ENCODE results near the gene ODF2.
"Not testable (repeated sequence)": the region's sequence is repeated elsewhere in the genome, so short reads cannot be mapped to it uniquely, and the experiment has no call there.

Gene ODF2

DNA sequence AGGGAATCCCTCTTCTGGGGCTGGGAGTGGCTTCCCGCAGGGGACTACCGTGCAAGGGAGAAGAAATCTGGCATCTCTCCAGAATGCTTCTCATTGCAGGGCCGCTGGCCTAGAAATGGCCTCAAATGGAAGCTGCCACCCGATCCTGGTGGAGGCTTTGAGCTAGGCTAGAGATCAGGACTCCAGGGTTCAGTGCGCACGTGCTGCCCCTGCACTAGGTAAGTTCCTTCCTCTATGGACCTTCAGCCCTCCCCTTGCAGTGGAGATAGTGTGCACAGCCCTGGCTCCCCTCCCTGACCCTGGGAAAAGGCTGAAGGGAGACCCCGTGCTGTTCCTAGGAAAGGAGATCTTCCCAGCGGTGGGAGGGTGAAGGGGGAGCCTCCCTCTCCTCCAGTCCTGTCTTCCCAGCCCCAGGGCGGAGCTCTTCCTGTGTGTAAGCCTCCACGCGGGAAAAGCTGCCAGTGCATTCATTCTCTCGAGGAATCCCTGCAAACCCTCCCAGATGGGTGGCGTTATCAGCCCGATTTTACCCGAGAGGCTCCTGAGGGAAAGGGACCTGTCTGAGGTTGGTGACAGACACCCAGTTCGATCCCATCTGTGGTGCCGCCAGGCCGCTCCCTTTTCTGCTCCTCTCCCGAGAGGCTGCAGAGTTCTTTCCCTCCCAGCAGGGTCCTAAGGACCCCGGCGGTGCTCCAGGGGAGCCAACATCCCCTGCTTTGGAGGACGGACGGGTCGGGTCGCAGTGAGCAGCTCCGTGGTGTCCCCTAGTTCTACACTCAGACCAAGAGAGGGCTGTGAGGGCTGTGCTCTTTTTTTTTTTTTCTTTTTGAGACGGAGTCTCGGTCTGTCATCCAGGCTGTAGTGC lies 36.5 kb upstream of the ODF2 start:
- H3K27ac Mint-ChIP-seq: no peak overlapping the region

DNA sequence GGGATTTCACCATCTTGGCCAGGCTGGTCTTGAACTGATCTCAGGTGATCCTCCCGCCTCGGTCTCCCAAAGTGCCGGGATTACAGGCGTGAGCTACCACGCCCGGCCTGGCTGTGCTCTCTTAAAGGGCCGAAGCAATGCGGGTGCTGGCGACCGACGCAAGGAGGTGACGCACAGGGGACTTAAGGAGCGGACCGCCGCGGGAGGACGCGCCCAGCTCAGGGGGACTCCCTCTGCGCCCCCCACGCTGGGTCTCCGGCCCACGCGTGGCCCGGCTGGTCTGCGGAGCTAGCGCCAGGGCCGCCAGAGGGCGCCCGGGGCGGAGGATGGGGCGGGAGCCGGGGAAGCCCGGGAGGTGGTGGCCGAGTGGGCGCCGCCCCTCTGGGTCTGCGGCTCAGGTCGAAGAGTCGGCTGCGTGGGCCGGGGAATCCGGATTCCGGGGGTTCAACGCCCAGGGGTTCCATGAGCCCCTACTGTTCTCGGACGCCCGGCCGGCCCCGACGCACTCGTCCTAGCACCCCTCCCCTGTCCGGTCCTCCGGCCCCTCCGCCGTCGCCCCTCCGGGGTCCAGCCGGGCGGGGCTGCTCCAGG lies 35.7 kb upstream of the ODF2 start:
- no peak overlapping the region for H3K27ac Mint-ChIP-seq
- peaks cover 51% of the 10 kb centered on the region for H3K27me3 Mint-ChIP-seq
- no peaks in the 10 kb centered on the region for H3K36me3 Mint-ChIP-seq (ENCODE audit: low read depth)
- intact Hi-C loops (cut with micrococcal nuclease): no loop called here
- H3K4me1 Mint-ChIP-seq (ENCODE audit: low read depth): peaks cover 28% of the 10 kb centered on the region
- H3K9me3 Mint-ChIP-seq: no peaks in the 10 kb centered on the region
- peak overlapping the region; percentile 74 for H3K4me3 Mint-ChIP-seq

More for the DNA sequence above, 36.5 kb upstream of the ODF2 start:
- Mint-ChIP-seq H3K27me3 (peaks cover 56% of the 10 kb centered on the region), H3K36me3 (ENCODE audit: low read depth) (no peaks in the 10 kb centered on the region), H3K4me1 (ENCODE audit: low read depth) (peaks cover 28% of the 10 kb centered on the region), H3K4me3 (peak overlapping the region; percentile 74), H3K9me3 (no peaks in the 10 kb centered on the region)
- intact Hi-C loops (cut with micrococcal nuclease): no loop called here

DNA sequence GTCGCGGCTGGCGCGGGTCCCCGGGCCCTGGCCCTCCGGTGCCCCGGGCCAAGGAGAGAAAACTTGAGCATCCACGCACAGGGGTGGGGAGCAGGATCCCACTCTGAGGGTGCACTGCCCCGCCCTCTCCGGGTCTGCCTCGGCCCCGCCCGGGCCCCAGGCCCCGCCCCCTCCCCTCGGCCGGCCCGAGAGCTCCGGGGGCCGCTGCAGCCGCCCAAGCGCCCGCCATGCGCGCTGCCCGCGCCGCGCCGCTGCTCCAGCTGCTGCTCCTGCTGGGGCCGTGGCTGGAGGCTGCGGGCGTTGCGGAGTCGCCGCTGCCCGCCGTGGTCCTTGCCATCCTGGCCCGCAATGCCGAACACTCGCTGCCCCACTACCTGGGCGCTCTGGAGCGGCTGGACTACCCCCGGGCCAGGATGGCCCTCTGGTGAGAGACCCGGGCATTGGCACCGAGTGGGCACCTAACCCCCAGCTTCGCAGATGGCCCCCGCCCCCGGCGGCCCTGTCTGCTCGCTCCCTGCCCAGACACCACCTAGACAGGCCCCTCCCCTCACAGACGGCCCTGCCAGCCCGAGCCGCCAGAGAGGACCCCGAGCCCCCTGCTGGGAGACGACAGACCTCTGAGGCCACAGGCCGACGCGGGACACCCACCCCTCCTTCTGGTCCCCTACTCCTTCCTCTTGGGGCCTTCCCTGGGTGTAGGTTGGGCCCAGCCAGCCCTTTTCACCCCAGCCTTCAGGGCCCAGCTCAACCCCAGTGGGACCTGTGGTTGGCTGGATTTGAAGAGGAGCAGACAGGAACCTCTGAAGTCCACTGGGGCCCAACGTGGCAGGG lies 34.9 kb upstream of the ODF2 start, which contains the start of gene CERCAM:
TSS of gene CERCAM (plus strand) at position 207 of the 831 bp plus-strand sequence. CDS start at position 228, 21 bp downstream.
- intact Hi-C loops (cut with micrococcal nuclease): no loop called here
- Mint-ChIP-seq H3K9me3 (no peaks in the 10 kb centered on the region), H3K27me3 (peaks cover 44% of the 10 kb centered on the region), H3K4me3 (peak within 1 kb of the TSS; percentile 75), H3K36me3 (ENCODE audit: low read depth) (no peaks in the 10 kb centered on the region), H3K27ac (peak within 1 kb of the TSS; percentile 39), H3K4me1 (ENCODE audit: low read depth) (peaks cover 28% of the 10 kb centered on the region)

DNA sequence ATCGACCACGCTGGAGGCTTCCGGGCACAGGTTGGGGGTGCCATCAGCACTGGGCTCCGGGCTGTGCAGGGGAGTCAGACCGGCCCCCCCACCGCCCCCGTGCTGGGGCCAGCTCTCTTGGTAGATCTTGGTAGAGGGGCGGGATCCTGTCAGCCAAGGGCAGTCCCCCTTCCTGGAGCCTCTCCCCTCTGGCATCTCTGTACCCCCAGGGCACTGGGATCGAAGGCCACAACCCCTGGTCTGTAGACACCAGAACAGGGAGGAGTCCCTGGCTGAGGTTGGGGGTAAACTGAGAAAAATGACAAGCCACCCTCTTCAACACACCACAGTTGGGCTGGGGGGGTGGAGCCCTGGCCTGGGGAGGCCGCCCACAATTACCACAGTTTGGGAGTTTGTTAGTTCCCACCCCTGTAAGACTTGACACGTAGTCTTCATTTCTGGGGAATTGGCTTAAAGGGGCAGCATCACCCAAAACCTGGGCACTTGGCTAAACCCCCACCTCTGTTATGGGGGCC lies 34.3 kb upstream of the ODF2 start:
- Mint-ChIP-seq H3K36me3 (ENCODE audit: low read depth) (no peaks in the 10 kb centered on the region), H3K27ac (peak overlapping the region; percentile 39), H3K27me3 (peaks cover 37% of the 10 kb centered on the region), H3K4me3 (peak overlapping the region; percentile 75), H3K9me3 (no peaks in the 10 kb centered on the region), H3K4me1 (ENCODE audit: low read depth) (peaks cover 24% of the 10 kb centered on the region)
- intact Hi-C loops (cut with micrococcal nuclease): no loop called here

DNA sequence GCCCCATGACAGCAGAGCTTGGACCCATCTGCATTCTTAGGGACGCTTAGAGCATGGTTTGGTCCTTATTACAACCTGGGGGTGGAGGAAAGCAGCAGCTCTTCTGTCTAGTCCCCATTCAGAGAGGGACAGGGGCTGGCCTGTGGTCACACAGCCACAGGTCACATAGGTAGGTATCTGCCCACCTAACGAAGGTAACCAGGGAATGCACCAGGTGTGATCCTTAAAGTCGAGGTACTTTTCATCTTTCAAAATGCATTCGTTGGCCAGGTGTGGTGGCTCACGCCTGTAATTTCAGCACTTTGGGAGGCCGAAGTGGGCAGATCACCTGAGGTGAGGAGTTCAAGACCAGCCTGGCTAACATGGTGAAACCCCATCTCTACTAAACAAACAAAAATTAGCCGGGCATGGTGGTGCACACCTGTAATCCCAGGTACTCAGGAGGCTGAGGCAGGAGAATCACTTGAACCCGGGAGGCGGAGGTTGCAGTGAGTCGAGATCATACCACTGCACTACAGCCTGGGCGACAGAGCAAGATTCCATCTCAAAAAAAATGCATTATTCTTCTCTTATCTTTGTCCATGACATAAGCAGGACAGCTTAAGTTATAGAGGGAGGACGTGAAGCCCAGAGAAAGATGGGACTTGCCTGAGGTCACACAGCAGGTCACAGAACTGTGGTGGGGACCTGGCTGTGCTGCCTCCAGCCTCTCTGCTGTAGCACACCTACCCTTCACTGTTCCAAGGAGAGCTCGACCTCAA lies 33.6 kb upstream of the ODF2 start:
- intact Hi-C loops (cut with micrococcal nuclease); H3K4me3 Mint-ChIP-seq; H3K9me3 Mint-ChIP-seq; H3K27ac Mint-ChIP-seq; H3K36me3 Mint-ChIP-seq (ENCODE audit: low read depth): not testable (repeated sequence)
- Mint-ChIP-seq H3K4me1 (ENCODE audit: low read depth) (peaks cover 22% of the 10 kb centered on the region), H3K27me3 (peaks cover 34% of the 10 kb centered on the region)

DNA sequence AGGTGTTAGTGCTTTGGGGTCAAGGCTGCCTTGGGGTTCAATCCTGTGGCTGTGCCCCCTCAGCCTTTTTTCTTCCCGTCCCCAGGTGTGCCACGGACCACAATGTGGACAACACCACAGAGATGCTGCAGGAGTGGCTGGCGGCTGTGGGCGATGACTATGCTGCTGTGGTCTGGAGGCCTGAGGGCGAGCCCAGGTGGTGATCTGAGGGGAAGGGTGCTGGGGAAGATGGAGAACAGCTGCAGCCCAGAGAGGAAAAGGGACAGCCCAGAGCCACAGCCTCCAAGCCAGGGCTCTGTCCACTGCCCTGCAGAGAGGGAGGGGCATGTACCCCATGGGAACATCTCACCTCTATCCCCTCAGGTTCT lies 33.0 kb upstream of the ODF2 start:
- no peaks in the 10 kb centered on the region for H3K9me3 Mint-ChIP-seq
- H3K27me3 Mint-ChIP-seq: peaks cover 30% of the 10 kb centered on the region
- H3K27ac Mint-ChIP-seq: no peak overlapping the region
- intact Hi-C loops (cut with micrococcal nuclease): no loop called here
- H3K4me3 Mint-ChIP-seq: no peak overlapping the region
- H3K36me3 Mint-ChIP-seq (ENCODE audit: low read depth): no peaks in the 10 kb centered on the region
- peaks cover 22% of the 10 kb centered on the region for H3K4me1 Mint-ChIP-seq (ENCODE audit: low read depth)

DNA sequence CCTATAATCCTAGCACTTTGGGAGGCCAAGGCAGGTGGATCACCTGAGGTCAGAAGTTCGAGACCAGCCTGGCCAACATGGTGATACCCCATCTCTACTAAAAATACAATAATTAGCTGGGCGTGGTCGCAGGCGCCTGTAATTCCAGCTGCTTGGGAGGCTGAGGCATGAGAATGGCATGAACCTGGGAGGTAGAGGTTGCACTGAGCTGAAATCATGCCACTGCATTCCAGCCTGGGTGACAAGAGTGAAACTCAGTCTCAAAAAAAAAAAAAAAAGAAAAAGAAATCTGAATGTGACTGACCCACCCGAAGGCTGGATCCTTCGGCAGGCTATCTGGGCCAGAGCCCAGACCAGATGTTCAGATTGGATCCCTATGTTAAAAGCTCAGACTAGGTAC lies 32.5 kb upstream of the ODF2 start:
- not testable (repeated sequence) for H3K27ac Mint-ChIP-seq

DNA sequence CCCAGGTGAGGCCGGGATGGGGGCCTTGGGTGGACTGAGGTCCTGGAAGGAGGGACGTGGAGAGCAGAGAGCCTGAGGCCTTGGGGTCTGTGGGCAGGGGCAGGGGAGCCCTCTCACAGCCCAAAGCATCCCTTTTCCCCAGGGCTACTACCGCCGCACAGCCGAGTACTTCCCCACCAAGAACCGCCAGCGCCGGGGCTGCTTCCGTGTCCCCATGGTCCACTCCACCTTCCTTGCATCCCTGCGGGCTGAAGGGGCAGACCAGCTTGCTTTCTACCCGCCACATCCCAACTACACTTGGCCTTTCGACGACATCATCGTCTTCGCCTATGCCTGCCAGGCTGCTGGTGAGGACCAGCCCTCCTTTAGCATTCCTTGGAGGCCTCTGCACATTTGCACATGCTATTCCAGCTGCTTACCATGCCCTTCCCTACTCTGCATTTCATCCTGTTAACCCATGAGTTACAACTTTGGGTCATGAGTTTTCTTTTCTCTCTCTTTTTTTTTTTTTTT lies 31.5 kb upstream of the ODF2 start:
- Mint-ChIP-seq H3K4me3 (no peak overlapping the region), H3K9me3 (no peaks in the 10 kb centered on the region), H3K36me3 (ENCODE audit: low read depth) (no peaks in the 10 kb centered on the region), H3K27ac (no peak overlapping the region), H3K27me3 (peaks cover 19% of the 10 kb centered on the region), H3K4me1 (ENCODE audit: low read depth) (peaks cover 18% of the 10 kb centered on the region)
- intact Hi-C loops (cut with micrococcal nuclease): no loop called here

More for the DNA sequence above, 32.5 kb upstream of the ODF2 start:
- peaks cover 29% of the 10 kb centered on the region for H3K27me3 Mint-ChIP-seq
- H3K4me1 Mint-ChIP-seq (ENCODE audit: low read depth): peaks cover 22% of the 10 kb centered on the region
- intact Hi-C loops (cut with micrococcal nuclease); H3K4me3 Mint-ChIP-seq; H3K36me3 Mint-ChIP-seq (ENCODE audit: low read depth); H3K9me3 Mint-ChIP-seq: not testable (repeated sequence)

DNA sequence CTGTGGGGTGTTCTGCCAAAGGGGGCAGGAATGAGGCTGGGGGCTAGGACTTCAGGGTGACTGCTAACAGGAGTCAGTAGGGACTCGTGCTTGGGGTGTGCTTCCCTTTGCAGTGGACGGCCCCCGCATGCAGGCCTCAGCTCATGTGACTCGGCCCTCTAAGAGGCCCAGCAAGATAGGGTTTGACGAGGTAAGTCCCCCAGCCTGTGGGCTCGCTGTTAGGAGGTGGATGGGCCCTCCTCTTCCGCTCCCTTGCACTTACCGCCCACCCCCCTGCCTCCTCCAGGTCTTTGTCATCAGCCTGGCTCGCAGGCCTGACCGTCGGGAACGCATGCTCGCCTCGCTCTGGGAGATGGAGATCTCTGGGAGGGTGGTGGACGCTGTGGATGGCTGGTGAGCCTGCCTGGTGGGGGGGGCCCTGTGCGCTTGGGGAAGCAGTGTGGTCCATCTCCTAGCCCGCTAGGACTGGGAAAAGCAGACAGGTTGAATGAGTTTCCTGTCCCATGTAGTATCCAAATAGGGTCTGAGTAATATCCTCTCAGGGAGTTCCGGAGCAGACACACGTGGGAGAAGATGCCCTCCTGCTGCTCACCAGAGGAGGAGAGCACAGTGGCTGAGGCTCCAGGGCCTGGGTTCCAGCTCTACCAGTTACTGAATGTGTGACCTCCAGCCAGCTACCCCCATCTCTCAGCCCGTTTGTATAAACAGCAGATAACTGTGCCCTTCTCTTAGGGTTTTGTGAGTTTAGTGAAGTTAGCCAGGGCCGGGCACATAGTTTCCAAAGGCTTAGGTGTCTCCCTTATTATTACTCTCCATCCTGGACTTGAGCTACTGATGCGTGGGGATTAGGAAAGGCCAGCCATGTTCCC lies 26.9 kb upstream of the ODF2 start:
- no peak overlapping the region for H3K27ac Mint-ChIP-seq
- H3K4me1 Mint-ChIP-seq (ENCODE audit: low read depth): no peaks in the 10 kb centered on the region
- H3K4me3 Mint-ChIP-seq: no peak overlapping the region
- no peaks in the 10 kb centered on the region for H3K36me3 Mint-ChIP-seq (ENCODE audit: low read depth)
- intact Hi-C loops (cut with micrococcal nuclease): no loop called here
- H3K9me3 Mint-ChIP-seq: no peaks in the 10 kb centered on the region
- H3K27me3 Mint-ChIP-seq: no peaks in the 10 kb centered on the region

DNA sequence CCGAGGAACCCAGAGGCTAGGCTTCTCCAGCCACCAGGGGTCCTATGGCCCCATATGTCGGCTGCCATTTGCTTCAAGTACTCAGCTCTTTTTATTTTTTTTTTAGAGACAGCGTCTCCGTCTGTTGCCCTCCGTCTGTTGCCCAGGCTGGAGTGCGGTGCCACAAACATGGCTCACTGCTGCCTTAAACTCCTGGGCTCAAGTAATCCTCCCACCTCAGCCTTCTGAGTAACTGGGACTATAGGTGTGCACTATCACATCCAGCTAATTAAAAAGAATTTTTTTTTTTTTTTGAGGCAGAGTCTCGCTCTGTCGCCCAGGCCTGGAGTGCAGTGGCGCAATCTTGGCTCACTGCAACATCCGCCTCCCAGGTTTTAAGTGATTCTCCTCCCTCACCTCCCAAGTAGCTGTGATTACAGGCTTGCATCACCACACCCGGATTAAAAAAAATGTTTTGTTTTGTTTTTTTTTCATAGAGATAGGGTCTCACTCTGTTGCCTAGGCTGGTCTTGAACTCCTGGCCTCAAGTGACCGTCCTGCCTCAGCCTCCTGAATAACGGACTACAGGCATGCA lies 26.2 kb upstream of the ODF2 start:
- no peak overlapping the region for H3K4me3 Mint-ChIP-seq

DNA sequence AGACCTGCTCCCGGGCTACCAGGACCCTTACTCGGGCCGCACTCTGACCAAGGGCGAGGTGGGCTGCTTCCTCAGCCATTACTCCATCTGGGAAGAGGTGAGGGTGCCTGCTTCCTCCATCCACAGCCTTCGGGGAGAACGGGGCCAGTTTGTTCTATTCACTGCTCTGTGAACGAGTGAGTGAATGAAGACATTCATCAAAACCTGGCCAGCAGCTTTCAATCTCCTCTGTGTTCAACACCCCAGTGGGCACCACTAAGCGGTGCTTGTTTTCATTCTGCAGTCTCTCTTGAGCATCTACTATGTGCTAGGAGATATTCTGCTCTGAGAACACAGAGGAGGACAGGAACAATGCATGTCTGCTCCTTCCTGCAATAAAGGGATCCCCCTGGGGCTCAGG lies 24.6 kb upstream of the ODF2 start:
- no peaks in the 10 kb centered on the region for H3K4me1 Mint-ChIP-seq (ENCODE audit: low read depth)
- no peaks in the 10 kb centered on the region for H3K9me3 Mint-ChIP-seq
- H3K27me3 Mint-ChIP-seq: no peaks in the 10 kb centered on the region
- no peaks in the 10 kb centered on the region for H3K36me3 Mint-ChIP-seq (ENCODE audit: low read depth)
- no peak overlapping the region for H3K27ac Mint-ChIP-seq
- H3K4me3 Mint-ChIP-seq: no peak overlapping the region
- intact Hi-C loops (cut with micrococcal nuclease): no loop called here

More for the DNA sequence above, 26.2 kb upstream of the ODF2 start:
- Mint-ChIP-seq H3K9me3 (no peaks in the 10 kb centered on the region), H3K27me3 (no peaks in the 10 kb centered on the region), H3K27ac (no peak overlapping the region), H3K36me3 (ENCODE audit: low read depth) (no peaks in the 10 kb centered on the region), H3K4me1 (ENCODE audit: low read depth) (no peaks in the 10 kb centered on the region)
- intact Hi-C loops (cut with micrococcal nuclease): no loop called here

DNA sequence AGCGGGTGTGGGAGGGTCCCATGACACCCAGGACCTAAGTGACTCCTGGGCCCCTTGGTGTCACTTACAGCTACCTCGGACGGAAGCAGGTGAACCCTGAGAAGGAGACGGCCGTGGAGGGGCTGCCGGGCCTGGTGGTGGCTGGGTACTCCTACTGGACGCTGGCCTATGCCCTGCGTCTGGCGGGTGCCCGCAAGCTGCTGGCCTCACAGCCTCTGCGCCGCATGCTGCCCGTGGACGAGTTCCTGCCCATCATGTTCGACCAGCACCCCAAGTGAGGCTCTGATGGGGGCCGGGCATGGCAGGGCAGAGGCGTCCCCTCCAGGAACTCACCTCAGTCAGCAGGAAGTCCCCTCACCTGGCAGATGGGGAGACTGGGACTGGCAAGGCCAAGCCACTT lies 21.5 kb upstream of the ODF2 start:
- no peaks in the 10 kb centered on the region for H3K9me3 Mint-ChIP-seq
- no peaks in the 10 kb centered on the region for H3K27me3 Mint-ChIP-seq
- H3K4me1 Mint-ChIP-seq (ENCODE audit: low read depth): peaks cover 9% of the 10 kb centered on the region
- H3K27ac Mint-ChIP-seq: no peak overlapping the region
- intact Hi-C loops (cut with micrococcal nuclease): no loop called here
- no peaks in the 10 kb centered on the region for H3K36me3 Mint-ChIP-seq (ENCODE audit: low read depth)
- no peak overlapping the region for H3K4me3 Mint-ChIP-seq
